B cell (primary cell): ENCODE data around the gene TOMM40. TPM values are rescaled to one million over a fixed set of nuclear protein-coding genes. Genes with fewer than 3 reads are reported as not detected.
A peak's percentile ranks its signal among the peaks of the same experiment; 100 is the strongest.

ENCODE experiments used
- ATAC-seq: fragments of 200-7000 bp; cut with Tn5 transposase; one replicate; pipeline ENCODE4 v1.10.0; 2021; ENCODE audit warnings: low read depth, mild to moderate bottlenecking, moderate number of reproducible peaks, moderate library complexity
- CTCF ChIA-PET: fragments of 350-600 bp; sonication (Branson Sonifier 250); formaldehyde crosslinking; loops from one replicate; lab custom pipeline; 2021; ENCODE audit warnings: antibody characterized with exemption, inconsistent platforms; lab: Charles Lee
- POLR2A ChIA-PET: fragments of 350-600 bp; sonication (Branson Sonifier 250); formaldehyde crosslinking; loops from one replicate; lab custom pipeline; 2021; ENCODE audit warnings: antibody characterized with exemption; lab: Charles Lee
- DNase-seq: peaks from one replicate; pipeline ENCODE4 v3.0.0; 2013
- H2AFZ ChIP-seq: 2 replicates; pipeline ENCODE4 v1.6.1; 2012; ENCODE audit warnings: mild to moderate bottlenecking, low read depth, low read length; ENCODE audit not compliant: insufficient read depth, poor library complexity, severe bottlenecking
- H3K27ac ChIP-seq, 2 donors: 1 replicate in 1 of 2; 2 replicates in 1 of 2; pipeline ENCODE4 v1.5.1; 2012 to 2013; ENCODE audit warnings: low read length in 2 of 2, mild to moderate bottlenecking in 2 of 2, moderate library complexity in 1 of 2
- H3K27me3 ChIP-seq, 4 experiments: fragments of 200-600 bp in 1 of 4; sonication (generic) in 1 of 4; replicated peaks in 1 of 4; 1 replicate in 2 of 4; 2 replicates in 2 of 4; pipeline versions ENCODE4 v1.6.1 to v1.7.0; 2013 to 2016; ENCODE audit warnings: low read length in 3 of 4, mild to moderate bottlenecking in 2 of 4, mixed read lengths in 1 of 4, moderate library complexity in 1 of 4; ENCODE audit not compliant: insufficient read depth in 4 of 4, control insufficient read depth in 3 of 4; ENCODE audit errors: control extremely low read depth in 1 of 4
- H3K36me3 ChIP-seq, 2 experiments: replicated peaks in 1 of 2; 1 replicate in 1 of 2; 2 replicates in 1 of 2; pipeline versions ENCODE4 v1.6.1 to v1.7.1; 2013; ENCODE audit warnings: low read length in 1 of 2; ENCODE audit not compliant: insufficient read depth in 2 of 2, control insufficient read depth in 1 of 2; ENCODE audit errors: control extremely low read depth in 1 of 2, extremely low read depth in 1 of 2
- H3K4me1 ChIP-seq, 2 donors: fragments of 200-600 bp in 1 of 2; sonication (generic) in 1 of 2; 1 replicate in 1 of 2; 2 replicates in 1 of 2; pipeline versions ENCODE4 v1.5.1 to v1.6.1; 2013 to 2017; ENCODE audit warnings: low read length in 2 of 2; ENCODE audit not compliant: control insufficient read depth in 2 of 2, insufficient read depth in 2 of 2
- H3K4me2 ChIP-seq: replicated peaks from 2 replicates; pipeline ENCODE3; 2012; ENCODE audit warnings: mild to moderate bottlenecking, low read depth, low read length; ENCODE audit not compliant: poor library complexity, severe bottlenecking
- H3K4me3 ChIP-seq, 5 experiments: fragments of 200-600 bp in 1 of 5; sonication (generic) in 1 of 5; 1 replicate in 3 of 5; 2 replicates in 2 of 5; pipeline versions ENCODE4 v1.5.1 to v1.7.0; 2011 to 2016; ENCODE audit warnings: low read length in 4 of 5, mild to moderate bottlenecking in 4 of 5, low read depth in 2 of 5, control low read depth in 1 of 5, moderate library complexity in 1 of 5; ENCODE audit not compliant: insufficient read depth in 1 of 5; ENCODE audit errors: control extremely low read depth in 1 of 5, extremely low read depth in 1 of 5
- H3K79me2 ChIP-seq: fragments of 200-600 bp; sonication (generic); one replicate; pipeline ENCODE4 v1.6.0; 2016; ENCODE audit warnings: low read length; ENCODE audit not compliant: control insufficient read depth, insufficient read depth
- H3K9ac ChIP-seq: fragments of 200-600 bp; sonication (generic); 2 replicates; pipeline ENCODE4 v1.6.1; 2017; ENCODE audit warnings: mild to moderate bottlenecking, low read length, moderate library complexity
- H3K9me3 ChIP-seq, 3 donors: one replicate each; pipeline versions ENCODE4 v1.6.1 to v1.7.1; 2013; ENCODE audit warnings: low read length in 2 of 3; ENCODE audit not compliant: control insufficient read depth in 2 of 3, insufficient read depth in 1 of 3; ENCODE audit errors: control extremely low read depth in 1 of 3
- H4K20me1 ChIP-seq: 2 replicates; pipeline ENCODE4 v1.6.0; 2012; ENCODE audit warnings: mild to moderate bottlenecking, low read length; ENCODE audit not compliant: insufficient read depth, control insufficient read depth, poor library complexity, severe bottlenecking
- H3K27ac Mint-ChIP-seq: one replicate; pipeline ENCODE4 v1.8.0; 2021; ENCODE audit warnings: mixed read lengths
- H3K27me3 Mint-ChIP-seq: one replicate; pipeline ENCODE4 v1.8.0; 2021; ENCODE audit warnings: mixed read lengths
- H3K4me1 Mint-ChIP-seq: one replicate; pipeline ENCODE4 v1.8.0; 2021; ENCODE audit warnings: mixed read lengths
- H3K4me3 Mint-ChIP-seq: one replicate; pipeline ENCODE4 v1.8.0; 2021; ENCODE audit warnings: mixed read lengths
- H3K9me3 Mint-ChIP-seq: one replicate; pipeline ENCODE4 v1.8.0; 2022; ENCODE audit warnings: mixed read lengths; ENCODE audit not compliant: insufficient read depth
- EZH2 ChIP-seq: IDR thresholded peaks from 2 replicates; pipeline ENCODE4 v1.6.1; 2012; ENCODE audit warnings: borderline replicate concordance, low read depth, mild to moderate bottlenecking, moderate library complexity, low read length; ENCODE audit not compliant: insufficient read depth, poor library complexity, severe bottlenecking
- WGBS: methylation state at CpG from one replicate; pipeline ENCODE4 v1.1.5; 2013; ENCODE audit warnings: missing lambda C conversion rate; ENCODE audit not compliant: insufficient coverage; 5-methylcytosine and 5-hydroxymethylcytosine counted together
- intact Hi-C: fragments of 100-400 bp; cut with micrococcal nuclease; formaldehyde crosslinking; loops from one replicate; pipeline ENCODE4 v1.10.0; 2022
- polyA plus RNA-seq: library from polyadenylated mRNA; depleted of rRNA; stranded (reverse); fragments of >200 nt; gene quantifications from 2 replicates; pipeline ENCODE4 v1.2.3, GENCODE V29; 2012
- total RNA-seq, 2 donors: library from RNA; stranded (reverse); fragments of 120-200 nt in 1 of 2; gene quantifications; 1 replicate in 1 of 2; 2 replicates in 1 of 2; pipeline versions ENCODE4 v1.2.3 to v1.2.4, GENCODE V29; 2013 to 2022
- TF ChIP-seq, protein P1 (sequence below): fragments of 200-600 bp; IDR thresholded peaks from one replicate; pipeline ENCODE4 v1.8.0; 2022; ENCODE audit warnings: antibody characterized with exemption, mild to moderate bottlenecking

Gene TOMM40
- total and polyA plus RNA-seq, 2 donors (not counting 1 experiment from before 2014, with no cell fraction given) = 30.9 to 31.1 TPM

DNA sequence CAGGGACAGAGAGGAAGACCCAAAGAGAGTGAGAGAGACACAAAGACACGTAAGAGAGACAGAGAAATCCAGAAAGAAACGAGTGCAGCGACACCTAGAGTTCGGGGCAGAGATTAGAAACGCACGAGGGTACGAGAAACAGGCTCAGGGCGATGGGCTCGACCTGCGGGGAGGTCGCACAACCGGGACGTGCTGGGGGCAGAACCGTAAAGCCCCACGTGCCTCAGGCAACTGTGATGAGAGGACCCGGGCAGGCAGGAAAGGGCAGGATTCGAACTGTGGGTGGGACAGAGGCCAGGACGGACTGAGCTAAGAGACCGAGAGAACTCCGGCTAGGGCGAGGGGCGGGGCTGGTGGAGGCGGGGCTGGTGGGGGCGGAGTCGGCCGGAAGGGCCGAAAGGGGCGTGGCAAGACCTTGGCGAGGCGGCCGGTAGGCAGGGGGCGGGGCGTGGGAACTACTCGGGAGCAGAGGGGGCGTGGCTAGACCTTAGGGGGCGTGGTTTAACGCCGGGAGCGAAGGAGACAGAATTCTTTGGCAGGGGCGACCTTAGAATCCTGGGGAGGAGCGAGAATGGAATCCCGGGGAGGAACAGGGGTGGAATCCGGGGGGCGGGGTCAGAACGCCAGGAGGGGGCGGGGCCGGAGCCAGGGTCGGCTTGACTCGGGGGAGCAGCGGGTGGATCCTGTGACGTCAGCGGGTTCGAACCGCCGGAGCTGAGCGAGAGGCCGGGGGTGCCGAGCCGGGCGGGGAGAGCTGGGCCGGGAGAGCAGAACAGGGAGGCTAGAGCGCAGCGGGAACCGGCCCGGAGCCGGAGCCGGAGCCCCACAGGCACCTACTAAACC, 45.2 kb upstream of the TOMM40 start, which contains the start of gene NECTIN2:
Gene NECTIN2 (plus strand): TSS at position 686 of the 843 bp plus-strand sequence. CDS start 229 bp downstream, outside the sequence.
- WGBS = under 1% methylated on average over 67 of the region's 67 CpGs

More for the DNA sequence above, 45.2 kb upstream of the TOMM40 start, which contains the start of gene NECTIN2:
- Histone ChIP-seq H3K27ac (no peak within 1 kb of the TSS), H3K36me3 (no peaks in the 10 kb centered on the region), H3K27me3 (peaks cover 0 to 44% (median 19%) of the 10 kb centered on the region in 4 experiments), H4K20me1 (no peaks in the 10 kb centered on the region), H3K9me3 (peaks cover 0 to 22% (median 0%) of the 10 kb centered on the region in 3 donors), H3K4me1 (peaks cover 35% of the 10 kb centered on the region in 2 donors), H3K9ac (peak within 1 kb of the TSS; percentile 62), H2AFZ (peak within 1 kb of the TSS; percentile 74), H3K79me2 (no peaks in the 10 kb centered on the region), H3K4me3 (peak within 1 kb of the TSS; percentile 19 to 64 (median 47)), H3K4me2 (peak within 1 kb of the TSS; percentile 90)
- TF ChIP-seq EZH2 = peak; percentile 25
- TF ChIP-seq, protein P1, sequence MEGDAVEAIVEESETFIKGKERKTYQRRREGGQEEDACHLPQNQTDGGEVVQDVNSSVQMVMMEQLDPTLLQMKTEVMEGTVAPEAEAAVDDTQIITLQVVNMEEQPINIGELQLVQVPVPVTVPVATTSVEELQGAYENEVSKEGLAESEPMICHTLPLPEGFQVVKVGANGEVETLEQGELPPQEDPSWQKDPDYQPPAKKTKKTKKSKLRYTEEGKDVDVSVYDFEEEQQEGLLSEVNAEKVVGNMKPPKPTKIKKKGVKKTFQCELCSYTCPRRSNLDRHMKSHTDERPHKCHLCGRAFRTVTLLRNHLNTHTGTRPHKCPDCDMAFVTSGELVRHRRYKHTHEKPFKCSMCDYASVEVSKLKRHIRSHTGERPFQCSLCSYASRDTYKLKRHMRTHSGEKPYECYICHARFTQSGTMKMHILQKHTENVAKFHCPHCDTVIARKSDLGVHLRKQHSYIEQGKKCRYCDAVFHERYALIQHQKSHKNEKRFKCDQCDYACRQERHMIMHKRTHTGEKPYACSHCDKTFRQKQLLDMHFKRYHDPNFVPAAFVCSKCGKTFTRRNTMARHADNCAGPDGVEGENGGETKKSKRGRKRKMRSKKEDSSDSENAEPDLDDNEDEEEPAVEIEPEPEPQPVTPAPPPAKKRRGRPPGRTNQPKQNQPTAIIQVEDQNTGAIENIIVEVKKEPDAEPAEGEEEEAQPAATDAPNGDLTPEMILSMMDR = no peak
- peaks cover 3% of the 10 kb centered on the region for H3K9me3 Mint-ChIP-seq
- peak within 1 kb of the TSS; percentile 20 for H3K27ac Mint-ChIP-seq
- CTCF ChIA-PET = interaction anchor here (1.1 to 1.4 kb wide), 2 partner anchors 75 to 122 kb away, joined by 3 to 7 read pairs; no protein-coding TSS in a partner anchor
- POLR2A ChIA-PET = interaction anchor here (0.6 to 0.7 kb wide), 3 partner anchors 17 to 483 kb away, joined by 3 to 6 read pairs (median 5); no protein-coding TSS in a partner anchor
- DNase-seq (peak; percentile 79), ATAC-seq (peak; percentile 64)
- intact Hi-C loops = loop anchor here (10.0 kb wide), 3 partner anchors 71 to 191 kb away; partner anchors contain the start of gene CBLC
- H3K27me3 Mint-ChIP-seq = peaks cover 38% of the 10 kb centered on the region
- peak within 1 kb of the TSS; percentile 83 for H3K4me3 Mint-ChIP-seq
- peaks cover 22% of the 10 kb centered on the region for H3K4me1 Mint-ChIP-seq
